GM12892 (cell line): ENCODE results near the gene PTK7.
"Not testable (repeated sequence)": the region's sequence is repeated elsewhere in the genome, so short reads cannot be mapped to it uniquely, and the experiment has no call there.

Source experiments
- POLR2A ChIP-seq: IDR thresholded peaks from 2 replicates; pipeline ENCODE4 v1.6.1; 2011; ENCODE audit warnings: low read depth, low read length, control low read depth
- POLR2AphosphoS5 ChIP-seq: IDR thresholded peaks from 2 replicates; pipeline ENCODE4 v1.6.1; 2011; ENCODE audit warnings: low read depth, low read length, control low read depth

DNA sequence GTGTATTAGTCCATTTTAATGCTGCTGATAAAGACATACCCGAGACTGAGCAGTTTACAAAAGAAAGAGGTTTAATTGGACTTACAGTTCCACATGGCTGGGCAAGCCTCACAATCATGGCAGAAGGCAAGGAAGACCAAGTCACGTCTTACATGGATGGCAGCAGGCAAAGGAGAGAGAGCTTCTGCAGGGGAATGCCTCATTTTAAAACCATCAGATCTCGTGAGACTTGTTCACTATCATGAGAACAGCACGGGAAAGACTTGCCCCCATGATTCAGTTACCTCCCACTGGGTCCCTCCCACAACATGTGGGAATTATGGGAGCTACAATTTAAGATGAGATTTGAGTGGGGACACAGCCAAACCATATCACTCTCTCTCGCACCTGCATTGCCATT is 55.3 kb downstream of the PTK7 start:
- not testable (repeated sequence) for TF ChIP-seq POLR2A, POLR2AphosphoS5
